BE2C (cell line): ENCODE data around the gene NXN.

ENCODE experiments used
- DNase-seq: peaks from one replicate; pipeline ENCODE4 v3.0.0-alpha.2; 2020
- H3K27me3 ChIP-seq: fragments of 250-450 bp; sonication (Bioruptor Pico); 2 replicates; pipeline ENCODE4 v1.5.1; 2020; ENCODE audit warnings: mild to moderate bottlenecking
- H3K36me3 ChIP-seq: fragments of 250-450 bp; sonication (Bioruptor Pico); 2 replicates; pipeline ENCODE4 v1.5.1; 2020; ENCODE audit warnings: mild to moderate bottlenecking
- H3K4me1 ChIP-seq: fragments of 250-450 bp; sonication (Bioruptor Pico); 2 replicates; pipeline ENCODE4 v1.5.1; 2020
- H3K4me3 ChIP-seq: 2 replicates; pipeline ENCODE4 v1.5.1; 2011; ENCODE audit warnings: low read depth, low read length
- H3K9me3 ChIP-seq: fragments of 250-450 bp; sonication (Bioruptor Pico); 2 replicates; pipeline ENCODE4 v1.5.1; 2020
- CTCF ChIP-seq: IDR thresholded peaks from 2 replicates; pipeline ENCODE4 v1.5.1; 2012; ENCODE audit warnings: mild to moderate bottlenecking, low read depth, low read length

Gene NXN

GRCh38 chr17:923633-924032 lies 55.9 kb downstream of the NXN start:
- Histone ChIP-seq H3K36me3 (no peaks in the 10 kb centered on the region), H3K27me3 (peaks cover 13% of the 10 kb centered on the region; the same call in 1 of the 2 replicates), H3K4me3 (no peak overlapping the region), H3K9me3 (no peaks in the 10 kb centered on the region), H3K4me1 (no peaks in the 10 kb centered on the region)
- no peak for TF ChIP-seq CTCF
- DNase-seq = no peak

GRCh38 chr17:921161-921560 lies 58.4 kb downstream of the NXN start:
- H3K36me3 ChIP-seq = no peaks in the 10 kb centered on the region
- no peaks in the 10 kb centered on the region for H3K9me3 ChIP-seq
- peaks cover 13% of the 10 kb centered on the region; the same call in 1 of the 2 replicates for H3K27me3 ChIP-seq
- H3K4me1 ChIP-seq = no peaks in the 10 kb centered on the region
- H3K4me3 ChIP-seq = no peak overlapping the region
- no peak for DNase-seq
- no peak for TF ChIP-seq CTCF

- H3K4me1 ChIP-seq = no peaks in the 10 kb centered on the region
- H3K9me3 ChIP-seq = no peaks in the 10 kb centered on the region
- H3K27me3 ChIP-seq = peaks cover 13% of the 10 kb centered on the region; the same call in 1 of the 2 replicates
- no peaks in the 10 kb centered on the region for H3K36me3 ChIP-seq
- DNase-seq = no peak
- no peak overlapping the region for H3K4me3 ChIP-seq
- no peak for TF ChIP-seq CTCF
Measured at GRCh38 chr17:920190-920589, 59.4 kb downstream of the NXN start.

GRCh38 chr17:917941-918740 lies 61.4 kb downstream of the NXN start:
- H3K9me3 ChIP-seq = no peaks in the 10 kb centered on the region
- H3K27me3 ChIP-seq = peaks cover 6% of the 10 kb centered on the region
- H3K4me3 ChIP-seq = no peak overlapping the region
- no peak for TF ChIP-seq CTCF
- no peak for DNase-seq
- H3K4me1 ChIP-seq = no peaks in the 10 kb centered on the region
- H3K36me3 ChIP-seq = no peaks in the 10 kb centered on the region

GRCh38 chr17:917391-917811 lies 62.2 kb downstream of the NXN start:
- no peak overlapping the region for H3K4me3 ChIP-seq
- no peaks in the 10 kb centered on the region for H3K36me3 ChIP-seq
- H3K4me1 ChIP-seq = no peaks in the 10 kb centered on the region
- H3K27me3 ChIP-seq = peaks cover 3% of the 10 kb centered on the region; the same call in 1 of the 2 replicates
- no peak for TF ChIP-seq CTCF
- H3K9me3 ChIP-seq = no peaks in the 10 kb centered on the region
- DNase-seq = no peak

- no peak for TF ChIP-seq CTCF
- H3K36me3 ChIP-seq = no peaks in the 10 kb centered on the region
- H3K4me1 ChIP-seq = no peaks in the 10 kb centered on the region
- no peak overlapping the region for H3K4me3 ChIP-seq
- H3K9me3 ChIP-seq = no peaks in the 10 kb centered on the region
- DNase-seq = no peak
- peaks cover 3% of the 10 kb centered on the region; the same call in 1 of the 2 replicates for H3K27me3 ChIP-seq
Measured at GRCh38 chr17:916315-916714, 63.3 kb downstream of the NXN start.
